H9 (cell line): ENCODE measurements around the gene MEIS2. TPM values are rescaled to one million over a fixed set of nuclear protein-coding genes. Genes with fewer than 3 reads are reported as not detected.

Experiments
- DNase-seq: peaks from one replicate; pipeline ENCODE4 v3.0.0-alpha.2; 2017
- H2AFZ ChIP-seq: one replicate; pipeline ENCODE4 v1.6.1; 2013; ENCODE audit warnings: mild to moderate bottlenecking, low read length, control low read depth, moderate library complexity
- H2AK5ac ChIP-seq: 2 replicates; pipeline ENCODE4 v1.6.1; 2013; ENCODE audit warnings: low read length, control low read depth, mixed read lengths; ENCODE audit not compliant: insufficient read length
- H2BK120ac ChIP-seq: one replicate; pipeline ENCODE4 v1.6.1; 2013; ENCODE audit warnings: low read depth, mild to moderate bottlenecking, low read length, control low read depth, inconsistent platforms; ENCODE audit not compliant: poor library complexity, severe bottlenecking
- H2BK12ac ChIP-seq: 2 replicates; pipeline ENCODE4 v1.6.1; 2013; ENCODE audit warnings: low read length, control low read depth, mixed read lengths, low read depth; ENCODE audit not compliant: insufficient read length
- H2BK15ac ChIP-seq: 2 replicates; pipeline ENCODE4 v1.6.1; 2013; ENCODE audit warnings: low read depth, low read length, control low read depth
- H2BK20ac ChIP-seq: one replicate; pipeline ENCODE4 v1.6.1; 2013; ENCODE audit warnings: low read depth, mild to moderate bottlenecking, low read length, control low read depth, inconsistent platforms; ENCODE audit not compliant: poor library complexity, severe bottlenecking
- H2BK5ac ChIP-seq: 2 replicates; pipeline ENCODE4 v1.6.1; 2013; ENCODE audit warnings: low read length, control low read depth, mixed read lengths; ENCODE audit not compliant: insufficient read length
- H3K14ac ChIP-seq: 2 replicates; pipeline ENCODE4 v1.6.1; 2013; ENCODE audit warnings: low read length, control low read depth; ENCODE audit not compliant: insufficient read depth
- H3K18ac ChIP-seq: 2 replicates; pipeline ENCODE4 v1.6.1; 2013; ENCODE audit warnings: low read depth, mild to moderate bottlenecking, mixed read lengths, low read length, control low read depth; ENCODE audit not compliant: insufficient read length
- H3K23ac ChIP-seq: 2 replicates; pipeline ENCODE4 v1.6.1; 2013; ENCODE audit warnings: low read length, control low read depth, mixed read lengths, low read depth; ENCODE audit not compliant: insufficient read length
- H3K23me2 ChIP-seq: 2 replicates; pipeline ENCODE4 v1.6.1; 2013; ENCODE audit warnings: low read depth, mild to moderate bottlenecking, mixed read lengths, low read length, control low read depth; ENCODE audit not compliant: insufficient read length, poor library complexity, severe bottlenecking
- H3K27ac ChIP-seq: 2 replicates; pipeline ENCODE4 v1.5.1; 2013; ENCODE audit warnings: low read length, control low read depth, mixed read lengths, low read depth; ENCODE audit not compliant: insufficient read length
- H3K27me3 ChIP-seq: 2 replicates; pipeline ENCODE4 v1.6.1; 2013; ENCODE audit warnings: low read length, control low read depth, inconsistent platforms; ENCODE audit not compliant: insufficient read depth
- H3K4ac ChIP-seq: 2 replicates; pipeline ENCODE4 v1.6.1; 2013; ENCODE audit warnings: low read depth, mild to moderate bottlenecking, control low read depth, inconsistent platforms, low read length, moderate library complexity
- H3K4me1 ChIP-seq: 2 replicates; pipeline ENCODE4 v1.6.1; 2013; ENCODE audit warnings: low read length, control low read depth, inconsistent platforms; ENCODE audit not compliant: insufficient read depth
- H3K4me2 ChIP-seq: 2 replicates; pipeline ENCODE4 v1.6.1; 2013; ENCODE audit warnings: low read length, control low read depth, mixed read lengths; ENCODE audit not compliant: insufficient read length, insufficient read depth
- H3K56ac ChIP-seq: 2 replicates; pipeline ENCODE4 v1.6.1; 2013; ENCODE audit warnings: low read depth, mild to moderate bottlenecking, mixed read lengths, low read length, control low read depth; ENCODE audit not compliant: insufficient read length
- H3K79me1 ChIP-seq: 2 replicates; pipeline ENCODE4 v1.6.1; 2013; ENCODE audit warnings: low read depth, mild to moderate bottlenecking, moderate library complexity, low read length, control low read depth, inconsistent platforms; ENCODE audit not compliant: insufficient read depth, poor library complexity, severe bottlenecking
- H3K79me2 ChIP-seq: 2 replicates; pipeline ENCODE4 v1.6.1; 2013; ENCODE audit warnings: low read length, control low read depth, inconsistent platforms; ENCODE audit not compliant: insufficient read depth
- H3K9ac ChIP-seq: 2 replicates; pipeline ENCODE4 v1.6.1; 2013; ENCODE audit warnings: low read length, control low read depth, mixed read lengths; ENCODE audit not compliant: insufficient read length; ENCODE audit errors: extremely low read depth
- H3K9me3 ChIP-seq: one replicate; pipeline ENCODE4 v1.6.1; 2013; ENCODE audit warnings: low read depth, low read length, inconsistent platforms; ENCODE audit not compliant: control insufficient read depth
- H3T11ph ChIP-seq: one replicate; pipeline ENCODE4 v1.6.1; 2013; ENCODE audit warnings: mild to moderate bottlenecking, low read length, control low read depth, inconsistent platforms
- H4K20me1 ChIP-seq: one replicate; pipeline ENCODE4 v1.6.1; 2013; ENCODE audit not compliant: control insufficient read depth, insufficient read length, insufficient read depth
- H4K5ac ChIP-seq: 2 replicates; pipeline ENCODE4 v1.6.1; 2013; ENCODE audit warnings: low read depth, mild to moderate bottlenecking, mixed read lengths, low read length, control low read depth; ENCODE audit not compliant: insufficient read length
- H4K8ac ChIP-seq: replicated peaks from 2 replicates; pipeline ENCODE4 v1.6.1; 2013; ENCODE audit warnings: low read length, control low read depth, mixed read lengths, low read depth; ENCODE audit not compliant: insufficient read length
- H4K91ac ChIP-seq: 2 replicates; pipeline ENCODE4 v1.6.1; 2013; ENCODE audit warnings: low read depth, mild to moderate bottlenecking, moderate library complexity, mixed read lengths, low read length, control low read depth; ENCODE audit not compliant: insufficient read length
- H3K27ac Mint-ChIP-seq, 3 experiments: 2 replicates in 2 of 3; 3 replicates in 1 of 3; pipeline ENCODE4 v1.8.0; 2020 to 2021; ENCODE audit warnings: mixed read lengths in 3 of 3, mild to moderate bottlenecking in 1 of 3, moderate library complexity in 1 of 3
- H3K27me3 Mint-ChIP-seq: 2 replicates; pipeline ENCODE4 v1.8.0; 2021; ENCODE audit warnings: low read depth, mild to moderate bottlenecking, moderate library complexity, mixed read lengths
- H3K36me3 Mint-ChIP-seq, 3 experiments: 2 replicates in 2 of 3; 3 replicates in 1 of 3; pipeline ENCODE4 v1.8.0; 2020 to 2021; ENCODE audit warnings: low read depth in 3 of 3, mixed read lengths in 3 of 3; ENCODE audit not compliant: insufficient read depth in 1 of 3
- H3K4me1 Mint-ChIP-seq, 2 experiments: 2 replicates each; pipeline ENCODE4 v1.8.0; 2020; ENCODE audit warnings: mixed read lengths in 2 of 2
- H3K4me3 Mint-ChIP-seq, 2 experiments: 2 replicates in 1 of 2; 3 replicates in 1 of 2; pipeline ENCODE4 v1.8.0; 2020 to 2021; ENCODE audit warnings: mild to moderate bottlenecking in 2 of 2, mixed read lengths in 2 of 2, moderate library complexity in 1 of 2
- H3K9me3 Mint-ChIP-seq, 2 experiments: 2 replicates in 1 of 2; 3 replicates in 1 of 2; pipeline ENCODE4 v1.8.0; 2020; ENCODE audit warnings: mild to moderate bottlenecking in 2 of 2, mixed read lengths in 2 of 2, moderate library complexity in 1 of 2
- WGBS: extraction: QIAGEN DNeasy Blood & Tissue Kit; methylation state at CpG from one replicate; pipeline ENCODE4 v1.1.7; 2013; ENCODE audit warnings: missing lambda C conversion rate, low lambda C conversion rate, mixed read lengths; ENCODE audit not compliant: insufficient read length; ENCODE audit errors: extremely low coverage; 5-methylcytosine and 5-hydroxymethylcytosine counted together
- total RNA-seq: library from RNA; stranded (reverse); gene quantifications from 2 replicates; pipeline ENCODE4 v1.2.1, GENCODE V29; 2021
- TF ChIP-seq, protein P1 (sequence below): fragments of 200-600 bp; sonication (generic); conservative IDR thresholded peaks from 3 replicates; pipeline ENCODE4 v1.8.0; 2021; ENCODE audit warnings: antibody characterized with exemption, mild to moderate bottlenecking

MEIS2 gene
- total RNA-seq, 1 experiment from 2014 or later, result 0.35 TPM

- H3K4ac ChIP-seq, result no peak overlapping the region
- no peak overlapping the region for H3K18ac ChIP-seq
- H3K79me2 ChIP-seq, result no peaks in the 10 kb centered on the region
- TF ChIP-seq, protein P1, sequence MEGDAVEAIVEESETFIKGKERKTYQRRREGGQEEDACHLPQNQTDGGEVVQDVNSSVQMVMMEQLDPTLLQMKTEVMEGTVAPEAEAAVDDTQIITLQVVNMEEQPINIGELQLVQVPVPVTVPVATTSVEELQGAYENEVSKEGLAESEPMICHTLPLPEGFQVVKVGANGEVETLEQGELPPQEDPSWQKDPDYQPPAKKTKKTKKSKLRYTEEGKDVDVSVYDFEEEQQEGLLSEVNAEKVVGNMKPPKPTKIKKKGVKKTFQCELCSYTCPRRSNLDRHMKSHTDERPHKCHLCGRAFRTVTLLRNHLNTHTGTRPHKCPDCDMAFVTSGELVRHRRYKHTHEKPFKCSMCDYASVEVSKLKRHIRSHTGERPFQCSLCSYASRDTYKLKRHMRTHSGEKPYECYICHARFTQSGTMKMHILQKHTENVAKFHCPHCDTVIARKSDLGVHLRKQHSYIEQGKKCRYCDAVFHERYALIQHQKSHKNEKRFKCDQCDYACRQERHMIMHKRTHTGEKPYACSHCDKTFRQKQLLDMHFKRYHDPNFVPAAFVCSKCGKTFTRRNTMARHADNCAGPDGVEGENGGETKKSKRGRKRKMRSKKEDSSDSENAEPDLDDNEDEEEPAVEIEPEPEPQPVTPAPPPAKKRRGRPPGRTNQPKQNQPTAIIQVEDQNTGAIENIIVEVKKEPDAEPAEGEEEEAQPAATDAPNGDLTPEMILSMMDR, result no peak
- no peak overlapping the region for H2BK5ac ChIP-seq
- H3K14ac ChIP-seq, result no peak overlapping the region
- no peak overlapping the region for H2AK5ac ChIP-seq
- no peaks in the 10 kb centered on the region for H3K27me3 ChIP-seq
- H3K4me2 ChIP-seq, result no peak overlapping the region
- no peak overlapping the region for H3K4me3 Mint-ChIP-seq
- peaks cover 2% of the 10 kb centered on the region for H4K20me1 ChIP-seq
- no peaks in the 10 kb centered on the region; a peak in 1 of 5 replicates for H3K9me3 Mint-ChIP-seq
- H3K56ac ChIP-seq, result no peak overlapping the region
- H3K23me2 ChIP-seq, result no peaks in the 10 kb centered on the region
- no peak overlapping the region for H4K8ac ChIP-seq
- no peaks in the 10 kb centered on the region for H3K9me3 ChIP-seq
- no peaks in the 10 kb centered on the region for H3K36me3 Mint-ChIP-seq
- H3K4me1 ChIP-seq, result no peaks in the 10 kb centered on the region
- H3K27me3 Mint-ChIP-seq, result no peaks in the 10 kb centered on the region
- no peak overlapping the region for H2BK20ac ChIP-seq
- no peak for DNase-seq
- no peak overlapping the region for H3K9ac ChIP-seq
- no peak overlapping the region for H3T11ph ChIP-seq
- H2BK12ac ChIP-seq, result no peak overlapping the region
- WGBS, result no CpG with 5 or more reads among the region's 3 CpGs
- H3K23ac ChIP-seq, result no peak overlapping the region
- H2BK120ac ChIP-seq, result no peak overlapping the region
- H2AFZ ChIP-seq, result no peak overlapping the region
- H3K27ac Mint-ChIP-seq, result no peak overlapping the region
- H3K4me1 Mint-ChIP-seq, result peaks cover 2 to 10% of the 10 kb centered on the region in 2 experiments; a peak in 3 of 4 replicates
- no peak overlapping the region for H3K27ac ChIP-seq
- H4K5ac ChIP-seq, result no peak overlapping the region
- no peak overlapping the region for H2BK15ac ChIP-seq
- H4K91ac ChIP-seq, result no peak overlapping the region
- no peaks in the 10 kb centered on the region for H3K79me1 ChIP-seq
Observed at GRCh38 chr15:36972704-36973103, 127.6 kb downstream of the MEIS2 start.
